ENCODE measurements around the gene ENDOV. TPM values are rescaled to one million over a fixed set of nuclear protein-coding genes. Genes with fewer than 3 reads are reported as not detected.
A peak's percentile ranks its signal among the peaks of the same experiment; 100 is the strongest.

Gene ENDOV
- total RNA-seq, 2 experiments from 2014 or later = 10.1 to 12.0 TPM

DNA sequence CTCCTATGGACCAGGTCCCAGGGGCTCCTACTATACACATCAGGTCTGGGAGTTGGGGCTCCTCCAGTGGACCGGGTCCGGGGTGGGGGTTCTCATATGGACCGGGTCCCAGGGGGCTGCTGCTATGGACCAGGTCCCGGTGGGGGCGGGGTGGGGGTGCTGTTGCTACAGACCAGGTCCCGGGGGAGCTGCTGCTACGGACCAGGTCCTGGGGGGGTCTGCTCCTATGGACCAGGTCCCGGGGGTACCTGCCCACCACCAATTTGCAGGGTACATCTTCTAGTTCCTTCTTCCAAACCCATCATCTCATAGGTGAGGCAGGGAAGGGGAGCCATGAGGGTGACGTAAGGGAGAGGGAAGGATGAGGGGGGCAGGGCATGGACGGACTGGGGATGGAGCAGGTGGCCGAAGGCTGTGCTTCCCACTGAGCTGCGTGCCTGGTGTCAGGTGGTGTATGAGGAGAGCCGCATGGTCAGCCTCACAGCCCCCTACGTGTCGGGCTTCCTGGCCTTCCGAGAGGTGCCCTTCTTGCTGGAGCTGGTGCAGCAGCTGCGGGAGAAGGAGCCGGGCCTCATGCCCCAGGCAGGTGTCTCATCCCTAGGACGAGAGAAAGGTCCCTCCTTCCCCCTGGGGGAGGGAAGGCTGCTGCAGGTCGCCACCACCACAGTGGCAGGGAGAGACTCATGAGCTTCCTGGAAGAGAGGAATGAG, 6.6 kb downstream of the ENDOV start:
- Mint-ChIP-seq H3K4me1 (ENCODE audit: low read depth) (peaks cover 23% of the 10 kb centered on the region), H3K9me3 (no peaks in the 10 kb centered on the region), H3K36me3 (ENCODE audit: low read depth) (peaks cover 16% of the 10 kb centered on the region), H3K27ac (no peak overlapping the region), H3K27me3 (no peaks in the 10 kb centered on the region), H3K4me3 (no peak overlapping the region)
- H3K27ac ChIP-seq (ENCODE audit: low read depth in 1 of 2, low read length in 2 of 2) = no peak overlapping the region
- intact Hi-C loops (cut with DNase I, micrococcal nuclease) = no loop called here
- peaks cover 17% of the 10 kb centered on the region for H3K4me1 ChIP-seq (ENCODE audit: insufficient read depth, low read length)
- H3K9me3 ChIP-seq (ENCODE audit: control insufficient read depth in 1 of 2, insufficient read depth in 1 of 2, low read length in 2 of 2) = no peaks in the 10 kb centered on the region
- ChIA-PET POLR2A (interaction anchor here (1.1 kb wide), 1 partner anchor 33 kb away, joined by 3 read pairs; no protein-coding TSS in a partner anchor), CTCF (no interaction called here)
- no peak for TF ChIP-seq CTCF (IDR thresholded peaks at IDR 0.05)
- no peaks in the 10 kb centered on the region for H3K27me3 ChIP-seq (ENCODE audit: control insufficient read depth in 1 of 2, insufficient read depth in 2 of 2, low read length in 2 of 2)
- peaks cover 11% of the 10 kb centered on the region for H3K36me3 ChIP-seq (ENCODE audit: insufficient read depth, low read length)
- no peak for ATAC-seq (ENCODE audit: poor library complexity)
- no peak overlapping the region for H3K4me3 ChIP-seq (ENCODE audit: low read length)
- peak in 1 of 14 experiments; percentile 27 for DNase-seq

GRCh38 chr17:80422276-80422675, 7.3 kb downstream of the ENDOV start:
- H3K27me3 ChIP-seq (ENCODE audit: control insufficient read depth in 1 of 2, insufficient read depth in 2 of 2, low read length in 2 of 2) = no peaks in the 10 kb centered on the region
- Mint-ChIP-seq H3K27me3 (no peaks in the 10 kb centered on the region), H3K9me3 (no peaks in the 10 kb centered on the region), H3K4me3 (no peak overlapping the region), H3K27ac (no peak overlapping the region), H3K4me1 (ENCODE audit: low read depth) (peaks cover 21% of the 10 kb centered on the region), H3K36me3 (ENCODE audit: low read depth) (peaks cover 9% of the 10 kb centered on the region)
- ATAC-seq (ENCODE audit: poor library complexity) = no peak
- ChIA-PET POLR2A (interaction anchor here (1.1 kb wide), 1 partner anchor 32 kb away, joined by 3 read pairs; no protein-coding TSS in a partner anchor), CTCF (no interaction called here)
- peaks cover 18% of the 10 kb centered on the region for H3K4me1 ChIP-seq (ENCODE audit: insufficient read depth, low read length)
- intact Hi-C loops (cut with DNase I, micrococcal nuclease) = no loop called here
- no peaks in the 10 kb centered on the region for H3K9me3 ChIP-seq (ENCODE audit: control insufficient read depth in 1 of 2, insufficient read depth in 1 of 2, low read length in 2 of 2)
- no peak for TF ChIP-seq CTCF (IDR thresholded peaks at IDR 0.05)
- DNase-seq = no peak
- H3K36me3 ChIP-seq (ENCODE audit: insufficient read depth, low read length) = peaks cover 9% of the 10 kb centered on the region
- H3K4me3 ChIP-seq (ENCODE audit: low read length) = no peak overlapping the region
- H3K27ac ChIP-seq (ENCODE audit: low read depth in 1 of 2, low read length in 2 of 2) = no peak overlapping the region

DNA sequence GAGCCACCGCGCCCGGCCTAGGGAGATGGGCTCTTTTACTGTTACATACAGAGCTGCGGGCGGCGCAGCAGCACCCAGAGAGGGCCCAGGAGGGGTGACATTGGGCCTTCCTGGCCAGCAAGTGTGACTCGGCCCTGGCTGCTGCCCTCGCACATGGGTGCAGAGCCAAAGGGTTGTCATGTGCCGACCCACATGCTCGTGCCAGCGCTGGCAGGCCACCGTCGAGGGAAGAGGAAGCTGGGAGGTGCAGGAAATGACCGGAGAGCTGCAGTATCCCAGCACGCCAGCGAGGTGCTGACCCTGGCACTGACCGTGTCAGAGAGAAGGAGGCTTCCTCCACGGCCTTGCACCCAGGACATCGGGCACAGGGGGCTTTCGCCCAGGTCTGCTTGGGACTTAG, 8.0 kb downstream of the ENDOV start:
- Histone ChIP-seq H3K27ac (ENCODE audit: low read depth in 1 of 2, low read length in 2 of 2) (no peak overlapping the region), H3K9me3 (ENCODE audit: control insufficient read depth in 1 of 2, insufficient read depth in 1 of 2, low read length in 2 of 2) (no peaks in the 10 kb centered on the region), H3K36me3 (ENCODE audit: insufficient read depth, low read length) (peaks cover 4% of the 10 kb centered on the region), H3K4me3 (ENCODE audit: low read length) (no peak overlapping the region), H3K4me1 (ENCODE audit: insufficient read depth, low read length) (peaks cover 20% of the 10 kb centered on the region), H3K27me3 (ENCODE audit: control insufficient read depth in 1 of 2, insufficient read depth in 2 of 2, low read length in 2 of 2) (no peaks in the 10 kb centered on the region)
- DNase-seq (peak in 1 of 14 experiments; percentile 22), ATAC-seq (ENCODE audit: poor library complexity) (no peak)
- Mint-ChIP-seq H3K9me3 (no peaks in the 10 kb centered on the region), H3K4me3 (no peak overlapping the region), H3K36me3 (ENCODE audit: low read depth) (peaks cover 5% of the 10 kb centered on the region), H3K27ac (no peak overlapping the region), H3K4me1 (ENCODE audit: low read depth) (peaks cover 15% of the 10 kb centered on the region), H3K27me3 (no peaks in the 10 kb centered on the region)
- ChIA-PET CTCF (no interaction called here), POLR2A (interaction anchor here (0.6 kb wide), 1 partner anchor 729 kb away, joined by 3 read pairs; no protein-coding TSS in a partner anchor)
- intact Hi-C loops (cut with DNase I, micrococcal nuclease) = no loop called here
- no peak for TF ChIP-seq CTCF (IDR thresholded peaks at IDR 0.05)

All from CD4-positive, alpha-beta T cell (primary cell).